HepG2 (cell line): ENCODE measurements around the gene TNS1. TPM values are rescaled to one million over a fixed set of nuclear protein-coding genes. Genes with fewer than 3 reads are reported as not detected.
A peak's percentile ranks its signal among the peaks of the same experiment; 100 is the strongest.

Source experiments
- ATAC-seq: fragments of 200-7000 bp; cut with Tn5 transposase; 3 replicates; pipeline ENCODE4 v1.9.1; 2020; ENCODE audit warnings: mild to moderate bottlenecking, moderate library complexity
- BruUV-seq: library from RNA; stranded (reverse); fragments of 400-500 nt; replicated peaks from 2 replicates; lab custom pipeline; 2021; lab: Mats Ljungman, UMichigan
- CTCF ChIA-PET: fragments of 300-600 bp; formaldehyde crosslinking; extraction: SDS; loops from one replicate; lab custom pipeline; 2021; ENCODE audit warnings: low total read pairs, inconsistent platforms, low intra/inter-chr PET ratio; lab: Yijun Ruan, JAX
- POLR2A ChIA-PET: fragments of 350-600 bp; sonication (Branson Sonifier 250); formaldehyde crosslinking; loops from one replicate; lab custom pipeline; 2020; ENCODE audit warnings: antibody characterized with exemption, inconsistent platforms; lab: Yijun Ruan, JAX
- DNase-seq: peaks from one replicate; pipeline ENCODE4 v3.0.0-alpha.2; 2015; ENCODE audit warnings: low spot score
- FAIRE-seq: peaks from 3 replicates; lab custom pipeline; 2011; peaks lifted over from hg19 to GRCh38; lab: Jason Lieb, UNC
- H2AFZ ChIP-seq: one replicate; pipeline ENCODE4 v1.6.1; 2011; ENCODE audit warnings: low read length, inconsistent platforms
- H3K27ac ChIP-seq: fragments of 300-600 bp; 3 replicates; pipeline ENCODE4 v1.8.0; 2011; ENCODE audit warnings: mixed run types, mild to moderate bottlenecking, mixed read lengths, low read length, inconsistent platforms; ENCODE audit not compliant: insufficient read depth; ENCODE audit errors: extremely low read length
- H3K27me3 ChIP-seq, 2 experiments: fragments of 200-600 bp in 1 of 2; 2 replicates in 1 of 2; 3 replicates in 1 of 2; pipeline versions ENCODE4 v1.6.0 to v1.8.0; 2011; ENCODE audit warnings: low read length in 2 of 2, mild to moderate bottlenecking in 2 of 2, moderate library complexity in 2 of 2, inconsistent platforms in 1 of 2; ENCODE audit not compliant: insufficient read depth in 2 of 2, control insufficient read depth in 1 of 2
- H3K36me3 ChIP-seq, 2 experiments: fragments of 200-600 bp in 1 of 2; replicated peaks in 1 of 2; 2 replicates in 1 of 2; 3 replicates in 1 of 2; pipeline versions ENCODE4 v1.5.1 to v1.8.0; 2011; ENCODE audit warnings: low read length in 2 of 2, inconsistent platforms in 1 of 2; ENCODE audit not compliant: insufficient read depth in 2 of 2, control insufficient read depth in 1 of 2
- H3K4me1 ChIP-seq: 2 replicates; pipeline ENCODE4 v1.5.1; 2012; ENCODE audit warnings: low read length, inconsistent platforms; ENCODE audit not compliant: insufficient read depth
- H3K4me2 ChIP-seq: 2 replicates; pipeline ENCODE4 v1.6.0; 2011; ENCODE audit warnings: low read depth, low read length, inconsistent platforms
- H3K4me3 ChIP-seq, 3 experiments: fragments of 200-600 bp in 1 of 3; sonication (generic), shearing (Covaris generic) in 1 of 3; replicated peaks in 1 of 3; 2 replicates each; pipeline ENCODE4 v1.5.1; 2011 to 2016; ENCODE audit warnings: low read length in 3 of 3, inconsistent platforms in 2 of 3, low read depth in 2 of 3, mild to moderate bottlenecking in 2 of 3, control low read depth in 1 of 3, mixed read lengths in 1 of 3; ENCODE audit not compliant: insufficient read depth in 1 of 3
- H3K79me2 ChIP-seq: one replicate; pipeline ENCODE4 v1.6.1; 2011; ENCODE audit warnings: low read length, inconsistent platforms; ENCODE audit not compliant: insufficient read depth
- H3K9ac ChIP-seq: 2 replicates; pipeline ENCODE4 v1.6.0; 2011; ENCODE audit warnings: mild to moderate bottlenecking, low read depth, low read length, inconsistent platforms; ENCODE audit not compliant: insufficient read depth
- H3K9me3 ChIP-seq: 2 replicates; pipeline ENCODE4 v1.5.1; 2012; ENCODE audit warnings: mild to moderate bottlenecking, low read length
- H4K20me1 ChIP-seq: 2 replicates; pipeline ENCODE4 v1.6.0; 2011; ENCODE audit warnings: inconsistent platforms, mild to moderate bottlenecking, low read length, moderate library complexity; ENCODE audit not compliant: insufficient read depth
- ARID3A ChIP-seq: IDR thresholded peaks from 2 replicates; pipeline ENCODE4 v1.6.1; 2012; ENCODE audit warnings: low read depth, low read length, improper control_type of control experiment
- FOSL1 ChIP-seq: sonication (generic); formaldehyde crosslinking; IDR thresholded peaks from 2 replicates; pipeline ENCODE4 v1.9.0; 2021; ENCODE audit warnings: missing genetic modification reagents, borderline replicate concordance
- FOXO1 ChIP-seq: sonication (generic); formaldehyde crosslinking; IDR thresholded peaks from 2 replicates; pipeline ENCODE4 v1.4.0; 2020; ENCODE audit warnings: missing genetic modification reagents
- MEIS1 ChIP-seq: sonication (generic); formaldehyde crosslinking; IDR thresholded peaks from 2 replicates; pipeline ENCODE4 v1.9.0; 2021; ENCODE audit warnings: mild to moderate bottlenecking, missing genetic modification reagents, moderate library complexity, borderline replicate concordance
- MLXIP ChIP-seq: sonication (generic); formaldehyde crosslinking; IDR thresholded peaks from 2 replicates; pipeline ENCODE4 v1.9.0; 2021; ENCODE audit warnings: missing genetic modification reagents, borderline replicate concordance
- NFAT5 ChIP-seq: sonication (generic); formaldehyde crosslinking; IDR thresholded peaks from 2 replicates; pipeline ENCODE4 v1.4.0; 2020; ENCODE audit warnings: missing genetic modification reagents
- PHF21A ChIP-seq: sonication (generic); formaldehyde crosslinking; IDR thresholded peaks from 2 replicates; pipeline ENCODE4 v1.5.0; 2020; ENCODE audit warnings: mild to moderate bottlenecking, missing genetic modification reagents
- ZFAT ChIP-seq: sonication (generic); formaldehyde crosslinking; conservative IDR thresholded peaks from 2 replicates; pipeline ENCODE4 v1.8.1; 2023; ENCODE audit warnings: missing genetic modification reagents, inconsistent platforms
- ZGPAT ChIP-seq: IDR thresholded peaks from 2 replicates; pipeline ENCODE4 v1.6.1; 2016; ENCODE audit warnings: mild to moderate bottlenecking
- ZNF768 ChIP-seq: sonication (generic); formaldehyde crosslinking; IDR thresholded peaks from 2 replicates; pipeline ENCODE4 v1.4.0; 2020; ENCODE audit warnings: missing genetic modification reagents
- WGBS: methylation state at CpG from one replicate; pipeline ENCODE4 v1.1.6; 2017; ENCODE audit warnings: low lambda C conversion rate; 5-methylcytosine and 5-hydroxymethylcytosine counted together
- in situ Hi-C: cut with HindIII; loops from 2 replicates; pipeline ENCODE4 v1.10.0; 2017; ENCODE audit warnings: low pct_unique_long_range_greater_than_20kb; ENCODE audit not compliant: extremely low pct_ligation_motif_present
- intact Hi-C: fragments of 100-400 bp; cut with micrococcal nuclease; formaldehyde crosslinking; loops from one replicate; pipeline ENCODE4 v1.10.0; 2022; ENCODE audit not compliant: unreplicated experiment
- polyA plus RNA-seq, 8 experiments: library from polyadenylated mRNA; depleted of rRNA in 3 of 8; stranded (reverse) in 7 of 8; unstranded in 1 of 8; fragments of >200 nt; fragmentation: Illumina TruSeq in 4 of 8; extraction: Trizol in 4 of 8; gene quantifications; 2 replicates each; pipeline versions ENCODE4 v1.2.1 to v1.2.3, GENCODE V29; 2011 to 2016; ENCODE audit warnings: low read depth in 4 of 8, missing spikeins in 1 of 8, mixed read lengths in 1 of 8; ENCODE audit not compliant: insufficient read depth in 1 of 8
- total RNA-seq, 5 experiments: library from RNA; depleted of rRNA; stranded (reverse); fragments of >200 nt; fragmentation: Illumina TruSeq; extraction: Trizol; gene quantifications; 2 replicates each; pipeline ENCODE4 v1.2.3, GENCODE V29; 2016; ENCODE audit warnings: low read depth in 1 of 5

TNS1 gene
- total and polyA plus RNA-seq, 2 of the 13 experiments (the other 11 are each of a cell fraction or from before 2014, with no cell fraction given), result 1.9 to 118 TPM

- in situ Hi-C loops (no loop called here), intact Hi-C loops (loop anchor here (5.0 kb wide), 2 partner anchors 42 to 113 kb away; no protein-coding TSS in a partner anchor)
- peak overlapping the region; percentile 48 to 63 (median 62) for H3K4me3 ChIP-seq
- no peak overlapping the region for H2AFZ ChIP-seq
- H3K27ac ChIP-seq, result peak overlapping the region; percentile 89
- BruUV-seq, result no TSS peak
- ATAC-seq (peak; percentile 3), FAIRE-seq (no peak), DNase-seq (peak; percentile 84)
- peak overlapping the region; percentile 81 for H3K4me2 ChIP-seq
- H4K20me1 ChIP-seq, result peaks cover 3% of the 10 kb centered on the region; the same call in 1 of the 2 replicates
- no peaks in the 10 kb centered on the region for H3K9me3 ChIP-seq
- CTCF ChIA-PET, result interaction anchor here (0.9 to 2.2 kb wide), 5 partner anchors 10 to 115 kb away, joined by 3 to 16 read pairs (median 9); no protein-coding TSS in a partner anchor
- peaks cover 25% of the 10 kb centered on the region for H3K79me2 ChIP-seq
- no peaks in the 10 kb centered on the region for H3K27me3 ChIP-seq
- H3K4me1 ChIP-seq, result peaks cover 76% of the 10 kb centered on the region
- POLR2A ChIA-PET, result interaction anchor here (1.3 to 1.5 kb wide), 3 partner anchors 9 to 14 kb away, joined by 3 to 4 read pairs (median 4); no protein-coding TSS in a partner anchor
- peak overlapping the region; percentile 64 for H3K9ac ChIP-seq
- H3K36me3 ChIP-seq, result peaks cover 26 to 33% of the 10 kb centered on the region in 2 experiments
- WGBS, result 48% methylated on average over 15 of the region's 16 CpGs
- peak; percentile 63 for TF ChIP-seq ZNF768 (CRISPR knock-in tag)
- 0 out of 2 replicates have a peak, but pooled peaks have one; percentile 28 for TF ChIP-seq ARID3A
- TF ChIP-seq NFAT5, result peak; percentile 64; the same call in 1 of the 2 replicates
- TF ChIP-seq PHF21A (CRISPR knock-in tag), result peak; percentile 61
- no peak for TF ChIP-seq ZFAT (CRISPR knock-in tag)
- no peak for TF ChIP-seq ZGPAT (CRISPR knock-in tag)
- no peak for TF ChIP-seq FOXO1
- TF ChIP-seq MLXIP (CRISPR knock-in tag), result no peak
- 0 out of 2 replicates have a peak, but pooled peaks have one; percentile 24 for TF ChIP-seq FOSL1 (CRISPR knock-in tag)
- 0 out of 2 replicates have a peak, but pooled peaks have one; percentile 18 for TF ChIP-seq MEIS1
Observed at GRCh38 chr2:217900010-217900779, 102.6 kb downstream of the TNS1 start.
